ENCODE results near the gene PPARG.
"Not testable (repeated sequence)": the region's sequence is repeated elsewhere in the genome, so short reads cannot be mapped to it uniquely, and the experiment has no call there.

PPARG gene

GRCh38 chr3:12452361-12453330 lies 163.8 kb downstream of the PPARG start:
- TF ChIP-seq YY1 (IDR thresholded peaks at IDR 0.05; ENCODE audit: insufficient read depth, insufficient read length): no peak
- no peak for TF ChIP-seq ZNF274 (IDR thresholded peaks at IDR 0.05; ENCODE audit: low read depth, low read length)
- TF ChIP-seq SUZ12 (IDR thresholded peaks at IDR 0.05; ENCODE audit: extremely low read depth, insufficient read depth, insufficient read length): no peak
- Histone ChIP-seq H3K4me3 (ENCODE audit: insufficient read length, low read depth) (no peak overlapping the region), H3K9me3 (ENCODE audit: insufficient read depth, low read length) (no peaks in the 10 kb centered on the region), H3K9ac (ENCODE audit: insufficient read length, low read depth) (no peak overlapping the region), H3K36me3 (ENCODE audit: insufficient read depth, insufficient read length, low read length) (no peaks in the 10 kb centered on the region), H3K27me3 (ENCODE audit: insufficient read depth, insufficient read length) (peaks cover 5% of the 10 kb centered on the region), H3K4me1 (ENCODE audit: insufficient read depth, insufficient read length) (no peaks in the 10 kb centered on the region)
- no peak for DNase-seq (ENCODE audit: low read depth, low spot score)

- Histone ChIP-seq H3K27me3 (ENCODE audit: insufficient read depth, insufficient read length) (no peaks in the 10 kb centered on the region), H3K4me3 (ENCODE audit: insufficient read length, low read depth) (no peak overlapping the region), H3K36me3 (ENCODE audit: insufficient read depth, insufficient read length, low read length) (no peaks in the 10 kb centered on the region), H3K4me1 (ENCODE audit: insufficient read depth, insufficient read length) (no peaks in the 10 kb centered on the region), H3K9ac (ENCODE audit: insufficient read length, low read depth) (no peak overlapping the region), H3K9me3 (ENCODE audit: insufficient read depth, low read length) (no peaks in the 10 kb centered on the region)
- TF ChIP-seq YY1 (IDR thresholded peaks at IDR 0.05; ENCODE audit: insufficient read depth, insufficient read length): no peak
- TF ChIP-seq ZNF274 (IDR thresholded peaks at IDR 0.05; ENCODE audit: low read depth, low read length): no peak
- no peak for TF ChIP-seq SUZ12 (IDR thresholded peaks at IDR 0.05; ENCODE audit: extremely low read depth, insufficient read depth, insufficient read length)
- DNase-seq (ENCODE audit: low read depth, low spot score): no peak
Measured at GRCh38 chr3:12454076-12454815, 165.4 kb downstream of the PPARG start.

- Histone ChIP-seq H3K9ac (ENCODE audit: insufficient read length, low read depth) (no peak overlapping the region), H3K36me3 (ENCODE audit: insufficient read depth, insufficient read length, low read length) (no peaks in the 10 kb centered on the region), H3K9me3 (ENCODE audit: insufficient read depth, low read length) (no peaks in the 10 kb centered on the region), H3K27me3 (ENCODE audit: insufficient read depth, insufficient read length) (no peaks in the 10 kb centered on the region), H3K4me3 (ENCODE audit: insufficient read length, low read depth) (no peak overlapping the region), H3K4me1 (ENCODE audit: insufficient read depth, insufficient read length) (no peaks in the 10 kb centered on the region)
- TF ChIP-seq YY1 (IDR thresholded peaks at IDR 0.05; ENCODE audit: insufficient read depth, insufficient read length): no peak
- TF ChIP-seq SUZ12 (IDR thresholded peaks at IDR 0.05; ENCODE audit: extremely low read depth, insufficient read depth, insufficient read length): no peak
- no peak for TF ChIP-seq ZNF274 (IDR thresholded peaks at IDR 0.05; ENCODE audit: low read depth, low read length)
- DNase-seq (ENCODE audit: low read depth, low spot score): no peak
Measured at GRCh38 chr3:12454816-12455121, 165.9 kb downstream of the PPARG start.

GRCh38 chr3:12455740-12456139 lies 166.9 kb downstream of the PPARG start:
- H3K27me3 ChIP-seq (ENCODE audit: insufficient read depth, insufficient read length): no peaks in the 10 kb centered on the region
- H3K9ac ChIP-seq (ENCODE audit: insufficient read length, low read depth): no peak overlapping the region
- H3K4me3 ChIP-seq (ENCODE audit: insufficient read length, low read depth): no peak overlapping the region
- no peaks in the 10 kb centered on the region for H3K4me1 ChIP-seq (ENCODE audit: insufficient read depth, insufficient read length)
- H3K9me3 ChIP-seq (ENCODE audit: insufficient read depth, low read length): no peaks in the 10 kb centered on the region
- DNase-seq (ENCODE audit: low read depth, low spot score): no peak
- no peaks in the 10 kb centered on the region for H3K36me3 ChIP-seq (ENCODE audit: insufficient read depth, insufficient read length, low read length)
- no peak for TF ChIP-seq ZNF274 (IDR thresholded peaks at IDR 0.05; ENCODE audit: low read depth, low read length)
- TF ChIP-seq YY1 (IDR thresholded peaks at IDR 0.05; ENCODE audit: insufficient read depth, insufficient read length): no peak
- TF ChIP-seq SUZ12 (IDR thresholded peaks at IDR 0.05; ENCODE audit: extremely low read depth, insufficient read depth, insufficient read length): no peak

GRCh38 chr3:12456441-12456840 lies 167.6 kb downstream of the PPARG start:
- no peak for DNase-seq (ENCODE audit: low read depth, low spot score)
- TF ChIP-seq YY1 (IDR thresholded peaks at IDR 0.05; ENCODE audit: insufficient read depth, insufficient read length): no peak
- TF ChIP-seq SUZ12 (IDR thresholded peaks at IDR 0.05; ENCODE audit: extremely low read depth, insufficient read depth, insufficient read length): no peak
- no peak for TF ChIP-seq ZNF274 (IDR thresholded peaks at IDR 0.05; ENCODE audit: low read depth, low read length)
- no peaks in the 10 kb centered on the region for H3K4me1 ChIP-seq (ENCODE audit: insufficient read depth, insufficient read length)
- H3K9me3 ChIP-seq (ENCODE audit: insufficient read depth, low read length): no peaks in the 10 kb centered on the region
- H3K27me3 ChIP-seq (ENCODE audit: insufficient read depth, insufficient read length): no peaks in the 10 kb centered on the region
- no peaks in the 10 kb centered on the region for H3K36me3 ChIP-seq (ENCODE audit: insufficient read depth, insufficient read length, low read length)
- no peak overlapping the region for H3K4me3 ChIP-seq (ENCODE audit: insufficient read length, low read depth)
- no peak overlapping the region for H3K9ac ChIP-seq (ENCODE audit: insufficient read length, low read depth)

- H3K27me3 ChIP-seq (ENCODE audit: insufficient read depth, insufficient read length); DNase-seq (ENCODE audit: low read depth, low spot score); H3K9ac ChIP-seq (ENCODE audit: insufficient read length, low read depth); H3K4me3 ChIP-seq (ENCODE audit: insufficient read length, low read depth); H3K4me1 ChIP-seq (ENCODE audit: insufficient read depth, insufficient read length); H3K9me3 ChIP-seq (ENCODE audit: insufficient read depth, low read length); H3K36me3 ChIP-seq (ENCODE audit: insufficient read depth, insufficient read length, low read length): not testable (repeated sequence)
Measured at GRCh38 chr3:12457380-12457779, 168.5 kb downstream of the PPARG start.

- Histone ChIP-seq H3K9me3 (ENCODE audit: insufficient read depth, low read length) (no peaks in the 10 kb centered on the region), H3K4me1 (ENCODE audit: insufficient read depth, insufficient read length) (peaks cover 6% of the 10 kb centered on the region), H3K9ac (ENCODE audit: insufficient read length, low read depth) (no peak overlapping the region), H3K36me3 (ENCODE audit: insufficient read depth, insufficient read length, low read length) (no peaks in the 10 kb centered on the region), H3K27me3 (ENCODE audit: insufficient read depth, insufficient read length) (no peaks in the 10 kb centered on the region), H3K4me3 (ENCODE audit: insufficient read length, low read depth) (no peak overlapping the region)
- no peak for DNase-seq (ENCODE audit: low read depth, low spot score)
- no peak for TF ChIP-seq ZNF274 (IDR thresholded peaks at IDR 0.05; ENCODE audit: low read depth, low read length)
- no peak for TF ChIP-seq YY1 (IDR thresholded peaks at IDR 0.05; ENCODE audit: insufficient read depth, insufficient read length)
- no peak for TF ChIP-seq SUZ12 (IDR thresholded peaks at IDR 0.05; ENCODE audit: extremely low read depth, insufficient read depth, insufficient read length)
Measured at GRCh38 chr3:12458901-12459300, 170.0 kb downstream of the PPARG start.
